ENCODE measurements around the gene CYBB.

Gene CYBB

GRCh38 chrX:37846141-37846540 is 66.3 kb downstream of the CYBB start:
- DNase-seq (ENCODE audit: insufficient read length) = no peak
- FAIRE-seq = no peak
- TF ChIP-seq POLR2AphosphoS5 (IDR thresholded peaks at IDR 0.05; ENCODE audit: low read depth, low read length) (no peak), POLR2A (IDR thresholded peaks at IDR 0.05; ENCODE audit: low read depth, low read length) (no peak), TAF1 (IDR thresholded peaks at IDR 0.05; ENCODE audit: borderline replicate concordance, low read depth, low read length) (no peak)

GRCh38 chrX:37846558-37846933 is 66.7 kb downstream of the CYBB start:
- TF ChIP-seq POLR2A (IDR thresholded peaks at IDR 0.05; ENCODE audit: low read depth, low read length) (no peak), TAF1 (IDR thresholded peaks at IDR 0.05; ENCODE audit: borderline replicate concordance, low read depth, low read length) (no peak)
- DNase-seq (ENCODE audit: insufficient read length) = no peak
- no peak for FAIRE-seq

GRCh38 chrX:37846934-37847732 is 67.3 kb downstream of the CYBB start, which contains the start of gene DYNLT3:
Gene DYNLT3, minus strand, starts transcription at chrX:37847571. Its CDS starts 61 bp downstream, at chrX:37847510.
- DNase-seq (ENCODE audit: insufficient read length) = peak; percentile 43
- peak; percentile 92 for FAIRE-seq
- TF ChIP-seq POLR2A (IDR thresholded peaks at IDR 0.05; ENCODE audit: low read depth, low read length) (peak; percentile 27; the same call in 1 of the 2 replicates), TAF1 (IDR thresholded peaks at IDR 0.05; ENCODE audit: borderline replicate concordance, low read depth, low read length) (no peak), POLR2AphosphoS5 (IDR thresholded peaks at IDR 0.05; ENCODE audit: low read depth, low read length) (no peak)

GRCh38 chrX:37847733-37848197 is 67.9 kb downstream of the CYBB start:
- TF ChIP-seq POLR2AphosphoS5 (IDR thresholded peaks at IDR 0.05; ENCODE audit: low read depth, low read length) (no peak), POLR2A (IDR thresholded peaks at IDR 0.05; ENCODE audit: low read depth, low read length) (no peak), TAF1 (IDR thresholded peaks at IDR 0.05; ENCODE audit: borderline replicate concordance, low read depth, low read length) (no peak)
- DNase-seq (ENCODE audit: insufficient read length) = no peak
- FAIRE-seq = no peak

- no peak for TF ChIP-seq POLR2A (IDR thresholded peaks at IDR 0.05; ENCODE audit: low read depth, low read length)
- no peak for TF ChIP-seq TAF1 (IDR thresholded peaks at IDR 0.05; ENCODE audit: borderline replicate concordance, low read depth, low read length)
- TF ChIP-seq POLR2AphosphoS5 (IDR thresholded peaks at IDR 0.05; ENCODE audit: low read depth, low read length) = no peak
- no peak for FAIRE-seq
- no peak for DNase-seq (ENCODE audit: insufficient read length)
These were observed 74.3 kb downstream of the CYBB start for GRCh38 chrX:37854148-37854547.

- DNase-seq (ENCODE audit: insufficient read length) = no peak
- peak; percentile 68 for FAIRE-seq
- TF ChIP-seq POLR2AphosphoS5 (IDR thresholded peaks at IDR 0.05; ENCODE audit: low read depth, low read length) = no peak
- no peak for TF ChIP-seq TAF1 (IDR thresholded peaks at IDR 0.05; ENCODE audit: borderline replicate concordance, low read depth, low read length)
- no peak for TF ChIP-seq POLR2A (IDR thresholded peaks at IDR 0.05; ENCODE audit: low read depth, low read length)
These were observed 74.9 kb downstream of the CYBB start for GRCh38 chrX:37854748-37855147.

- TF ChIP-seq POLR2A (IDR thresholded peaks at IDR 0.05; ENCODE audit: low read depth, low read length) (no peak), POLR2AphosphoS5 (IDR thresholded peaks at IDR 0.05; ENCODE audit: low read depth, low read length) (no peak), TAF1 (IDR thresholded peaks at IDR 0.05; ENCODE audit: borderline replicate concordance, low read depth, low read length) (no peak)
- DNase-seq (ENCODE audit: insufficient read length) (no peak), FAIRE-seq (no peak)
These were observed 80.9 kb downstream of the CYBB start for GRCh38 chrX:37860721-37861120.

GRCh38 chrX:37862851-37863250 is 83.0 kb downstream of the CYBB start:
- DNase-seq (ENCODE audit: insufficient read length) (no peak), FAIRE-seq (no peak)
- no peak for TF ChIP-seq POLR2AphosphoS5 (IDR thresholded peaks at IDR 0.05; ENCODE audit: low read depth, low read length)
- TF ChIP-seq POLR2A (IDR thresholded peaks at IDR 0.05; ENCODE audit: low read depth, low read length) = no peak
- no peak for TF ChIP-seq TAF1 (IDR thresholded peaks at IDR 0.05; ENCODE audit: borderline replicate concordance, low read depth, low read length)
